Thoracic aorta (tissue), 2 donors: ENCODE measurements around the gene F2. TPM values are rescaled to one million over a fixed set of nuclear protein-coding genes. Genes with fewer than 3 reads are reported as not detected.
A peak's percentile ranks its signal among the peaks of the same experiment; 100 is the strongest.

Experiments used
- ATAC-seq: fragments of 150-250 bp; one replicate; pipeline ENCODE4 v1.8.0; 2017; ENCODE audit warnings: low read depth; ENCODE audit not compliant: insufficient number of reproducible peaks, low FRiP score
- DNase-seq: peaks from one replicate; pipeline ENCODE4 v3.0.0-alpha.2; 2020; ENCODE audit warnings: low spot score
- H3K27ac ChIP-seq, 2 donors: fragments of 200-600 bp; sonication (generic); 1 replicate in 1 of 2; 2 replicates in 1 of 2; pipeline ENCODE4 v1.5.1; 2016; ENCODE audit warnings: mild to moderate bottlenecking in 2 of 2, moderate library complexity in 2 of 2
- H3K27me3 ChIP-seq: fragments of 200-600 bp; sonication (generic); replicated peaks from 2 replicates; pipeline ENCODE4 v1.6.0; 2016; ENCODE audit warnings: mild to moderate bottlenecking; ENCODE audit not compliant: insufficient read depth
- H3K36me3 ChIP-seq: fragments of 200-600 bp; sonication (generic); one replicate; pipeline ENCODE4 v1.5.1; 2016
- H3K4me1 ChIP-seq, 2 donors: fragments of 200-600 bp; sonication (generic); 1 replicate in 1 of 2; 2 replicates in 1 of 2; pipeline versions ENCODE4 v1.5.1 to v1.6.0; 2016; ENCODE audit warnings: low read depth in 2 of 2, mild to moderate bottlenecking in 1 of 2; ENCODE audit not compliant: control insufficient read depth in 1 of 2
- H3K4me3 ChIP-seq: fragments of 200-600 bp; sonication (generic); 2 replicates; pipeline ENCODE4 v1.5.1; 2016; ENCODE audit warnings: mild to moderate bottlenecking
- H3K9me3 ChIP-seq: fragments of 200-600 bp; sonication (generic); 2 replicates; pipeline ENCODE4 v1.5.1; 2016
- total RNA-seq, 2 donors: library from RNA; depleted of rRNA; stranded (reverse); fragments of >200 nt; gene quantifications; one replicate each; pipeline versions ENCODE4 v1.1.0 to v1.2.3, GENCODE V29; 2016
- TF ChIP-seq, protein P1 (sequence below): fragments of 200-600 bp; sonication (generic); IDR thresholded peaks from one replicate; pipeline ENCODE4 v1.5.1; 2019; ENCODE audit warnings: antibody characterized with exemption

The F2 gene
- total RNA-seq, 2 donors from 2014 or later: not detected

DNA sequence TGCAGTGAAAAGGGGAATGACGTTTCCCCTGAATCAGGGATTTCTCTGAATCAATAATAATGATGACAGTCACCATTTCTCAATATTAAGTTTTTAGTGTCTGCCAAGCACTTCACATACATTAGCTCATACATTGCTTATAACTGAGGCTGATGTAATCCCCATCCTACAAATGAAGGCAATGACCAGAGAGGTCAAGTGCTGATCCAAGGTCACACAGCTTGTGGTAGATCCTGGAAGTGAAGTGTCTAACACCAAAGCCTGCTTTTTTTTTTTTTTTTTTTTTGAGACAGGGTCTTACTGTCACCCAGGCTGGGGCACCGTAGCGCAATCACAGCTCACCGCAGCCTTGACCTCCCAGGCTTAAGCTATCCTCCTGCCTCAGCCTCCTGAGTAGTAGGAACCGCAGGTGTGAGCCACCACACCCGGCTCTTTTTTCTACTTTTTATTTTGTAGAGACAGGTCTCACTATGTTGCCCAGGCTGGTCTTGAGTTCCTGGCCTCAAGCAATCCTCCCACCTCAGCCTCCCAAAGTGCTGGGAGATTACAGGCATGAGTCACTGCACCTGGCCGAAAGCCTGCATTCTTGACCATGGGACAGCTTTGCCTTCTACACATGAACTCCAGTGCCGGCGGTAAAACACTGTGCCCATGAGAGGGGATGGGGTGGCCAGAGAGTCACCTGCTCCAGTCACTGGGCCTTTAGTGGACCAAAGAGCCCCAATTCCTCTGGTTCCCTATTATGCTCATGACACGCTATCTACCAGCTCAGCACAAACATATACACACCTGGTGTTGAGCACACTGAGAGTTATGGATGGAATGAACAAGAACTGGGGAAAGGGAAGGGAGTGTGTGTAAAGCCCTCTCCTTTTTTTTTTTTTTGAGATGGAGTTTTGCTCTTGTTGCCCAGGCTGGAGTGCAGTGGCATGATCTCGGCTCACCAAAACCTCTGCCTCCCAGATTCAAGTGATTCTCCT is 36.0 kb upstream of the F2 start:
- H3K4me3 ChIP-seq: no peak overlapping the region
- peaks cover 23 to 36% of the 10 kb centered on the region in 2 donors for H3K4me1 ChIP-seq
- no peak for DNase-seq
- TF ChIP-seq, protein P1, sequence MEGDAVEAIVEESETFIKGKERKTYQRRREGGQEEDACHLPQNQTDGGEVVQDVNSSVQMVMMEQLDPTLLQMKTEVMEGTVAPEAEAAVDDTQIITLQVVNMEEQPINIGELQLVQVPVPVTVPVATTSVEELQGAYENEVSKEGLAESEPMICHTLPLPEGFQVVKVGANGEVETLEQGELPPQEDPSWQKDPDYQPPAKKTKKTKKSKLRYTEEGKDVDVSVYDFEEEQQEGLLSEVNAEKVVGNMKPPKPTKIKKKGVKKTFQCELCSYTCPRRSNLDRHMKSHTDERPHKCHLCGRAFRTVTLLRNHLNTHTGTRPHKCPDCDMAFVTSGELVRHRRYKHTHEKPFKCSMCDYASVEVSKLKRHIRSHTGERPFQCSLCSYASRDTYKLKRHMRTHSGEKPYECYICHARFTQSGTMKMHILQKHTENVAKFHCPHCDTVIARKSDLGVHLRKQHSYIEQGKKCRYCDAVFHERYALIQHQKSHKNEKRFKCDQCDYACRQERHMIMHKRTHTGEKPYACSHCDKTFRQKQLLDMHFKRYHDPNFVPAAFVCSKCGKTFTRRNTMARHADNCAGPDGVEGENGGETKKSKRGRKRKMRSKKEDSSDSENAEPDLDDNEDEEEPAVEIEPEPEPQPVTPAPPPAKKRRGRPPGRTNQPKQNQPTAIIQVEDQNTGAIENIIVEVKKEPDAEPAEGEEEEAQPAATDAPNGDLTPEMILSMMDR: no peak
- peak overlapping the region; percentile 60 to 77 for H3K27ac ChIP-seq
- no peaks in the 10 kb centered on the region for H3K9me3 ChIP-seq
- no peak for ATAC-seq
- no peaks in the 10 kb centered on the region for H3K27me3 ChIP-seq
- H3K36me3 ChIP-seq: peaks cover 62% of the 10 kb centered on the region

DNA sequence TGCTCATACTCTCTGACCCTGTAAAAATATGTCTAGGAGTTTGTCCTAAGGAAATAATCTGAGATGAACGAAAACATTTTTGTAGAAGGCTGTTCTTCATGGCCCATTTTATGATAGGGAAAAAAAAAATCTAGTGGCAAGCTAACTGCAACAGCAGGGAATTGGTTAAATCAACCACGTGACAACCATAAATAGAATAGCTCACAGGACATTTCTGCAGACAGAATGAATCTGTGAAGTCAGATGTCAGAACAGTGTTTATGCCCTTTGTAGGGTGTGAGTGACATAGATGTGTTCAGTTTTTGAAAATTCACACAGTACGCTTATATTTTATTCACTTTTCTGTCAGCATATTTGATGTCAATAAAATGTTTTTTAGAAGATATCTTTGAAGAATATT is 34.6 kb upstream of the F2 start:
- ATAC-seq (no peak), DNase-seq (no peak)
- peak overlapping the region; percentile 60 to 77 for H3K27ac ChIP-seq
- no peaks in the 10 kb centered on the region for H3K27me3 ChIP-seq
- peaks cover 58% of the 10 kb centered on the region for H3K36me3 ChIP-seq
- peaks cover 23 to 44% of the 10 kb centered on the region in 2 donors for H3K4me1 ChIP-seq
- H3K9me3 ChIP-seq: no peaks in the 10 kb centered on the region
- TF ChIP-seq, protein P1: no peak
- no peak overlapping the region for H3K4me3 ChIP-seq

DNA sequence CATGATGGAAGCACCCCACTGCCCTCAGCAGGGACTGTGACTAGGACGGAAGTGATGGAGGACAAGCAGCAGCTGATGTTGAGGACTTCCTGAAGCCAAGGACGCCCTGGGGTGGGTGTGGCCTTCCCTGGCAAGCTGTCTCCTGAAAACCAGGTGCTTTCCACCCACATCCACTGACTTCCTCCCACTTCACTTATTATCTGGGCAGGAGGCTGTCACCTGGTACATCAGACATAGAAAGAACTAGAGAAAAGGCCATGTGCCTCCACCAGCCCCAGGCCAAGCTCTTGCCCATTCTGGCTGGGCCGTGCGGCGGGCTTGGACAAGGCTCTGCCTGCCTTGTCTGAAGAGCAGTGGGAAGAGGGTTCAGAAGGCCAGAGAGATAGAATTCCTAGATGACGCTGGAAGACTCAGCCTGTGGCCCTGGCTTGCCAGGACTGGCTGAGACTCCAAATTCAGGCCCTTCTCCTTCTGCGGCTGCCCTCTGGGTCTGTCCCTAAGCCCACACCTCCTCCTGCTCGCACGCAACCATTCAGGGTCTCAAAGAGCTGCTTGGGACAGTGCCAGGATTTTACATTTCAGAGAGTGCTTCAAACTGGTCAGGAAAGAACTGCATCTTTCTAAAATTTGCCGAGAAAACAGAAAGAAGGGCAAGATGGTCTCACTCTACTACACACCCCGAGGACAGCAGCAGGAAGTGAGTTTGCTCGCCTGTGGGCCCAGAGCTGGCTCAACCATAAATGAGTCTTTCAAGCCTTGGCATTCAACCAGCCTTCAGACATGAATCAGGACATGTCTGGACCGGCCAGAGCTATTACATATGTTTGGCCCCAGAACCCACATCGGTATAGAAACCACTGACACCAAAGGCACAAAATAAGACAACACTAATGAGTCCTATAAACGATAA is 31.9 kb upstream of the F2 start:
- Histone ChIP-seq H3K36me3 (peaks cover 45% of the 10 kb centered on the region), H3K4me3 (no peak overlapping the region), H3K27me3 (no peaks in the 10 kb centered on the region), H3K9me3 (no peaks in the 10 kb centered on the region), H3K4me1 (peaks cover 23 to 44% of the 10 kb centered on the region in 2 donors), H3K27ac (peak overlapping the region; percentile 67 to 70)
- ATAC-seq: no peak
- TF ChIP-seq, protein P1: no peak
- no peak for DNase-seq

DNA sequence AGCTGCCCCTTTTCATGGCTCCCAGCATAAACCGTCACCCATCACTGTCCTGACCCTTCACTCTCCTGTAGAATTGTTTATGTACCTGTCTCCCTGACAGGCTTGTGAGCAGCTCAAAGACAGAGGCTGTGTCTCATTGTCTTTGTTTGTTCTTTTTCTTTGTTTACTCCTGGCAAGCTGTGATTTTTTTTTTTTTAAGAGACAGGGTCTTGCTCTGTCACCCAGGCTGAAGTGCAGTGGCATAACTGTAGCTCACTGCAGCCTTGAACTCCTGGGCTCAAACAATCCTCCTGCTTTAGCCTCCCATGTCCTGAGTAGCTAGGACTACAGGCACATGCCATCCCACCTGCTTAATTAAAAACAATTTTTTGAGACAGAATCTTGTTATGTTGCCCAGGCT is 28.3 kb upstream of the F2 start:
- no peak overlapping the region for H3K27ac ChIP-seq

More for the DNA sequence above, 28.3 kb upstream of the F2 start:
- TF ChIP-seq, protein P1: no peak
- Histone ChIP-seq H3K4me3 (no peak overlapping the region), H3K4me1 (peaks cover 29 to 49% of the 10 kb centered on the region in 2 donors), H3K27me3 (no peaks in the 10 kb centered on the region), H3K36me3 (peaks cover 70% of the 10 kb centered on the region), H3K9me3 (no peaks in the 10 kb centered on the region)
- ATAC-seq (no peak), DNase-seq (no peak)
